Testis (tissue), 2 donors: ENCODE results near the gene EXD3.

ENCODE experiments used
- CTCF ChIP-seq, 3 experiments: fragments of 450-650 bp in 2 of 3; fragments of 200-600 bp in 1 of 3; sonication (generic) in 1 of 3; IDR thresholded peaks; one replicate each; pipeline ENCODE4 v1.5.1; 2016 to 2019; ENCODE audit warnings: antibody characterized with exemption in 3 of 3, mild to moderate bottlenecking in 2 of 3, moderate library complexity in 1 of 3
- POLR2A ChIP-seq: fragments of 450-650 bp; IDR thresholded peaks from one replicate; pipeline ENCODE4 v1.6.1; 2017; ENCODE audit warnings: antibody characterized with exemption, mild to moderate bottlenecking, moderate library complexity

DNA sequence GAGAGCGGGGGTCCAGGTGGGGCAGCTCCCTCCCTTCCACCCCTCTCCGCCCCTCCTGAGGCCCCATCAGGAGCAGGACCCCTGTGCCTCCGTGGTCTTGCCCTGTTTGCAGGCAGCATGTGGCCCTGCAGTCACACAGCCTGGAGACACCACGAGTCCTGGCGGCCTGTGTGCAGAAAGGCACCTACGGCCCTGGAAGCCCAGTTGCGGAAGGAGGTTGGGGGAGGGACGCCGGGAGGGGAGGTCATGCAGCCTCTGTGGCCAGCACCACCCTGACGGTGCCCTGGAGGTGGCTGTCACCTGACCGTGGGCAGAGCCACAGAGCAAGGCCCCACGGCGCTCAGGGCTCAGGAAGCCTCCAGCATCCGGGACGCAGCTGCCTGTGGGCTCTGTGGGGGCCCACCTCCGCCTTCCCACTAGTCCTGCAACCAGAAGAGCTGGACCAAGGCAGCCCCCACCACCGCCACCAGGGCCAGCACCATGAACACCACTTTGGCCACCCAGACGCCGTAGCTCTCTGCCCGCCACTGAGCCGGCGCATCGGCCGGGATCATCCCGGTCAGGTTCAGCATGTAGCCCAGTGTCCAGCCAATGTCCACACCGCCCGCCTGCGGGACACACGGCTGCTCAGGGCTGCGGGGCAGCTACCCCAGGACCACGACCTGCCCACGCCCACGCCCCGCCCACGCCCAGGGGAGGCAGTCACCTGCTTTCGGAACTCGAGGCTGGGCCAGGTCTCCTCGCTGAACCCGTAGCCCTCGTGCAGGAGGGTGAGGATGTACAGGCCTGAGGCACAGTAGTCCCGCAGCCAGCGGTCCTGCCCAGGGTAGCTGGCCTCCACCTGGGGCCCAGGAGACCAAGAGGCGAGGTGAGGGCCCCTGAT is 11.8 kb upstream of the EXD3 start:
- TF ChIP-seq POLR2A (no peak), CTCF (IDR thresholded peaks at IDR 0.05) (no peak)
